ENCODE data around the gene NATD1.

NATD1 gene

GRCh38 chr17:21275579-21276263, 22.5 kb upstream of the NATD1 start:
- DNase-seq (ENCODE audit: low spot score) = peak; percentile 88

DNA sequence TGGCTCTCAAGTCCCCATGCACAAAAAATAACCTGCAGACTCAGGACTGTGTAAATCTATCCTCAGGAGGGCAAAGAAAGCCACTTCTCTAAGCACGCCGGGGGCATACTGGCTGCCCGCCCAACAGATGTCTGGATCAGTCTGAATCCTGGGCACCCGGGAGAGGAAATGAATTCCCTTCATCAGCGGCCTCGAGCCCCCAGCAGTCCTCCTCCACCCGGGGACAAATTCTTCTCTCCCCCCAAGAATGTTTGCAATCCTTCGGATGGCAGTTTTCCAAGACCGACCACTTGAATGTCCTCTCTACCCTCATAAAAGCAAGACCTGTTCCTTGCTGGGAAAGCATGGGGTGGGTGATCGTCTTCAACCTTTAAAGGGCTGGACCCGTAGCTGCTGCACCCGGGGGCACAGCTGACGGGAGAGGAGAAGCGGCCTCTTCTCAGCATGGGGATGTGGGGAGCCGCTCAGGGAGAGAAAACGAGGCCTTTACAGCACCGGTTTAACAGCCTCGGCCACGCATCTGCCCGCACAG, 21.9 kb upstream of the NATD1 start:
- DNase-seq (ENCODE audit: low spot score) = no peak

DNA sequence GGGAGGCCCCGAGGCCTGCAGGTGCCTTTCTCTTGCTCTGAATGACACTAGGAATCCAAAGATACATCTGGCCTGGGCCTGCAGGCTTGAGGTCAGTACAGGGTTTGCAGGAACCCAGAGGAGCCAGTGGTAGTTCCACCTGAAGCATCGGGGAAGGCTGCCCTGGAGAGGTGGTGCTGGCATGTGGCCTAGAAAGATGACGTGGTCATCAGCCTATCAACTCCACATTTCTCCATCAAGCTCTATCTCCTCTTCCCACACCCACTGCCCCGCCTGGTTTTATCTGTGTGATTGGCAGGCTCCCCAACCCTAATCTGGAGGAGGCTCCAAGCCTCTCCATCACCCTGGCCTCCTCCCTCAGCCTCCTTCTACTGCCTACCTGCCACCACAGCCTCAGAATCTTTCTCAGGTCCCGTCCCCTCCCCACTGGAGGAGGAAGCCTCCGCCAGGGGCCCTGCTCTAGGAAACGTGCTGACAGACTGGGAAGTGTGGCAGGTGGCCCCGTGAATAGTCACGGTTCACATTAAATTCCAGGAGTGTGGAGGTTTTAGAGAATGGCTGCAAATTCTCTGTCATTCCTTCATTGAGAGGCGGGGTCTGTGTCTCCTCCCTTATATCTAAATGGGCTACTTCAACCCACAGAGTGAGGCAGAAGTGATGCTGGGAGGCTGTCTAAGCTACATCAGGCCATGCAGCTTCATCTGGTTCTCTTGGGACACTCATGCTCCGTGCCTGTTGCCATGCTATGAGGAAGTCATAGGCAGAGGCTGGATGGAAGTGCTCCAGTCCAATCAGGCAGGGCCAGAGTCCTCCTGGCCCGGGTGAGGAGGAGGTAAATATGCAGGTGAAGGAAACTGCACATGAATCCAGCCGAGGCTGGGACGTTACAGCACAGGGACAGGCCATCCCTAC, 19.9 kb upstream of the NATD1 start:
- DNase-seq (ENCODE audit: low spot score) = no peak

- no peak for DNase-seq (ENCODE audit: low spot score)
These were observed 19.0 kb upstream of the NATD1 start for GRCh38 chr17:21272250-21272649.

DNA sequence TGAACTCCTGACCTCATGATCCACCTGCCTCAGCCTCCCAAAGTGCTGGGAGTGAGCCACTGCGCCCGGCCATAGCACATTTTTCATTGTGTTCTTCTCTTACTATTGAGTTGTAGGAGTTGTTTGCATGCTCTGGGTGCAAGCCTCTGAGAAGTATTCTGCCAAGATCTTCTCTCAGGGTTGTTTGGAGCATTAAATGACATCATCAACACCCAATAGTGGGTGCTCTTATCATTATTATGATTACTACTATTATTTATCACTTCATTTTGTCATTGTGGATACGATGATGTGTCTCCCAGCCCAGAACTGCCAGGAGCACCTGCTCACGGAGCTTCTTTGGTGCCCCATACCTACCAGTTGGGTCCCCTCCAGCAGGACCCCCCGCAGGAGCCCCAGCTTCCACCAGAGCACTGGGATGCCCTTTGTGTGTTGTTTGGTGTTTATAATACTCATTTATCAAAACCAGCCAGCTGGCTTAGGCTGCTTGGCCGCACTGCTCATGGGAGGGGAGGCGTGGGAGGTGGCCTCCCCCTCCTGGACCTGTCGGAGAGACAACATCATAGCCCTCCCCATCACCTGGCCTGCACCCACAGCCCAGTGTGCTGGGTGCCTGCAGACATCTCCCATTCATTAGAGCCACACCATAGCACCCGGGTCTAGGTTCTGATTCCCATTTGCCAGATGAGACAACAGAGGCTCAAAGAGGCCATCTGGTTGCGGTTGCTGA, 18.4 kb upstream of the NATD1 start:
- DNase-seq (ENCODE audit: low spot score) = no peak

GRCh38 chr17:21269394-21269793, 16.2 kb upstream of the NATD1 start:
- DNase-seq (ENCODE audit: low spot score) = no peak

DNA sequence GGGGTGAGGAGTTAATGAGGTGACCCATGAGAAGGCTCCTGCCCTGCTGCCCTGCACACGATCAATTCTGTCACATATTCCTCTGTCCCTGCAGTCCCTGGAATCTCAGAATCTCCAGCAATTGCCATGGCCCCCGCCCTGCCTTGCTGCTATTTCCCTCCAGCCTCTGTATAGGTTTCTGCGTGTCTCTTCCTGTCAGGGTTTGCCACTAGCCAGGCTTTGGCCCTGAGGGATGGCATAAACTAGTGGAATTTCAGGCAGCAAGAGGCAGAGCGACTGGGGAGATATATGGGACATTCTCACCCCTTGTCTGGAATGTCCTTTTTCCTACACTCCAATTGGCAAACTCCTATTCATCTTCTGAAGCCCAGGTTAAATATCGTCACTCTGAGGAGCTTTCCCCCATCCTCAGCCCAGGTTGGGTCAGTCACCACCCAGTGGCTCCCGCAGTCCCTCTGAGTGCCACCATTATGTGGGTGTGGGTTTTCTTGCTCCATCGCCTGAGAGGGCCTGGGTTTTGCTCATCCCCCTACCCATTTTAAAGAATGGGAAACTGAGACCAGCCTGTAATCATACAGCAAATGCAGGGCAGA, 15.5 kb upstream of the NATD1 start:
- no peak for DNase-seq (ENCODE audit: low spot score)

GRCh38 chr17:21263376-21263775, 10.2 kb upstream of the NATD1 start:
- no peak for DNase-seq (ENCODE audit: low spot score)

GRCh38 chr17:21262259-21262993, 9.2 kb upstream of the NATD1 start:
- DNase-seq (ENCODE audit: low spot score) = no peak

GRCh38 chr17:21258593-21258992, 5.4 kb upstream of the NATD1 start:
- no peak for DNase-seq (ENCODE audit: low spot score)

DNA sequence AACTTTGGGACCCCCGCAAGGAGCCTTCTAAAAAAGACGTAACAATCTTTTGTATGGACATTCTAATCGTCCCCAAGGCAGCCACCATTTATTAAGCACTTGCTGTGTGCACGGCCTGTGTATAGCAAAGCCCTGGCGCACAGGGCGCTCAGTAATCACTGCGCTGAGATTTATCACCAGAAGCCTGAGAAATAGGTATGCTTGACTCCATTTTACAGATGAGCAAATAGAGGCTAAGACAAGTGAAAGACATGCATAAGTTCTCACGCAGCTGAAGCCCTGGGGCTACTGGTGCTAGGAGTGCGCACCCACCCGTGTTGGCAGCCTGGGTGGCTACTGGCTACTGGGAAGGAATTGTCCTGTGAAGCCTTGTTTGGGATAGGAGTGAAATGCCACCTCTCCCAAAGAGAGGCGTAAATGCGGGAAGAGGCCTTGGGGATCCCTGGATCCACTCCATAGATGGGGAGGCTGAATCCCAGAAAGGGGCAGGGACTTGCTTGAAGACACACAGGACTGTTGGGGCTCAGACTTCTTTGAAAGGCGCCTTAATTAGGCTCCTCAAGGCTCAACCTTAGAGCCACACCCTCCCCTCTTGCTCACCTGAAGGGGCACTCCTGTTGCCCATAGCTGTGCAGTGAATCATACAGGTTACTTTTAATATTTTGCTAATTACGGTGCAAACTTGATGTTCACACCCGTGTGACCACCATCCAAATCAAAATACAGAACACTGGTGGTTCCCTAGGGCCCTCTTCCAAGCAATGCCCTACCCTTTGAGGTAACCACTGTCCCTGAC, 634 bp upstream of the NATD1 start:
- DNase-seq (ENCODE audit: low spot score) = peak; percentile 55

DNA sequence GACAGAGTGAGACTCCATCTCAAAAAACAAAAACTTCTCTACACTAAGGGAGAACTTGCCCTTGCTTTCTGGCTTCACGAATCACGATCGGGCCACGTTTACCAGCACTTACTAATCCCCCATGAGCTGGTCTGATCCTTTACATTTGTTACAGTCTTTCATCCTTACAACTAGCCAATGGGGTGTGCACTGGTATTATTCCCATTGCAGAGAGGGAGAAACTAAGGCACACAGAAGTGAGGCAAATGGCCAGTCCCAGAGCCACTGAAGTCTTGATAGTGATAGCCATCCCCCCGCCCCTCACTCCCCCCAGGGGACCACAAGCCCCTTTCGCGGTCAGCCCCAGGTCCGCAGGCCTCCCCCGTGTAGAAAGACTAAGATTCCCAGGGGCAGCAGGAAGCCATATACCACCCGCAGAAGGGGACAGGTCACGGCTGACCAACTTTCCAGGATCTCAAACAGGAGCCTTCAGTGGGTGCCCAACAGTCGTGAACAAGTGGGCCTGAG, 868 bp downstream of the NATD1 start:
- DNase-seq (ENCODE audit: low spot score) = no peak

GRCh38 chr17:21251337-21252010, 1.7 kb downstream of the NATD1 start:
- no peak for DNase-seq (ENCODE audit: low spot score)

DNA sequence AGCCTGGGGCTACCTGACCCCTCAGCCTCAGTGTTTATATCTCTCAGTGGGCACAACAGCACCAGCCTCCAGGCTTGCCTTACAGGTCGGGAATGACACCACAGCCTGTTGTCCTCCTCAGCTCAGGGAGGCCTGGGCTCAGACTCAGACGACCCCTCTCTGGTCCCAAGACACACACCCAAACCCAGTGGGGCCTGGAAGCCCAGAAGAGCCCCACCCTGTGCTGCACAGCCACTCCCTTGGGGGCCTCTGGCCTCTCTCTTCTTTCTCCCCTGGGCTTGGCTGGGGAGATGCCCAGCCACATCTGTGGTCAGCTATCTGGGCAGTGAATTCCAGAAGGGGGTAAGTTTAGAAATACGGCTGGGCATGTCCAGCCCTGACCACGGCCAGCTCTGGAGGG, 2.4 kb downstream of the NATD1 start:
- DNase-seq (ENCODE audit: low spot score) = no peak

DNA sequence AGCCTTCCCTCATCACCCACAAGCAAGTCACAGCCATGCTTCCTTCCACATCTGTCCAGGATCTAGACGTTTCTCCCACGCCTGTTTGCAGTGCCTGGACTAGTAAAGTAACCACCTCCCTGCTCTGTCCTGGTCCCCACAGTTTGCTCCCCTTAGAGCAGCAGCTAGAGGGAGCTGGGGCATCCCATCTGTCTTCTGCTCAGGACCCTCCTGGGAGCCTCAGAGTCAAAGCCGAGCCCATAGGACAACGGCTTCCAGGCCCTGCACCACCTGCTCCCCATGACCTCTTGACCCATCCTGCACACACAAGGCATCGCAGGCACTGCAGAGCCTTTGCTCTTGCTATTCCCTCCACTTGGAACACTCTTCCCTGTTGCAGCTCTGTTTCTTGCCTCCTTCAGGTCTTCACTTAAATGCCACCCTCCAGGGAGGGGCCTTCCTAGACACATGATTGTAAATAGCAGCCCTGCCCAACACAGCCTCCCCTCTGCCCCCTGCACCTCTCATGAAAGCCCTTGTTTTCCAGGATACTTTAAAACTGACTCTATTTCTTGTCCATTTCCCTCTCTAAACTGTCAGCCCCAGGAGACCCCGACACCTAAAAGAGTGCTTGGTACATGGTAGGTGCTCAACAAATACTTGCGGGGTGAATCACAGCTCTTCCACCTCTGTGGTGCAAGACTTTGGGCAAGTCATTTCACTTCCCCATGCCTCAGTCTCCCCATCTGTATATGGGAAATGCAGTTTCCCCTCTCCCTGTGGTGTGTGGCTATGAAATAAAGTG, 3.1 kb downstream of the NATD1 start:
- no peak for DNase-seq (ENCODE audit: low spot score)

GRCh38 chr17:21249086-21249795, 4.0 kb downstream of the NATD1 start:
- no peak for DNase-seq (ENCODE audit: low spot score)

- no peak for DNase-seq (ENCODE audit: low spot score)
These were observed 4.7 kb downstream of the NATD1 start for GRCh38 chr17:21248500-21248899.

- no peak for DNase-seq (ENCODE audit: low spot score)
These were observed 5.5 kb downstream of the NATD1 start for GRCh38 chr17:21247552-21248258.
